ENCODE measurements around the gene TRIM52. TPM values are rescaled to one million over a fixed set of nuclear protein-coding genes. Genes with fewer than 3 reads are reported as not detected.
"Not testable (repeated sequence)": the region's sequence is repeated elsewhere in the genome, so short reads cannot be mapped to it uniquely, and the experiment has no call there.

TRIM52 gene
- total RNA-seq, 1 experiment from 2014 or later = 3.6 TPM

- in situ Hi-C loops (cut with HindIII; ENCODE audit: low sequenced_read_pairs) = no loop called here
- DNase-seq (ENCODE audit: low spot score) = no peak
Observed at GRCh38 chr5:181219262-181220177, 41.4 kb downstream of the TRIM52 start.

- no peak for DNase-seq (ENCODE audit: low spot score)
- in situ Hi-C loops (cut with HindIII; ENCODE audit: low sequenced_read_pairs) = no loop called here
Observed at GRCh38 chr5:181218795-181219124, 42.2 kb downstream of the TRIM52 start.

- in situ Hi-C loops (cut with HindIII; ENCODE audit: low sequenced_read_pairs) = no loop called here
- DNase-seq (ENCODE audit: low spot score) = peak; percentile 71
Observed at GRCh38 chr5:181217803-181218062, 43.2 kb downstream of the TRIM52 start.

- in situ Hi-C loops (cut with HindIII; ENCODE audit: low sequenced_read_pairs) = no loop called here
- DNase-seq (ENCODE audit: low spot score) = peak; percentile 62
Observed at GRCh38 chr5:181217111-181217802, 43.7 kb downstream of the TRIM52 start.

- peak; percentile 51 for DNase-seq (ENCODE audit: low spot score)
- in situ Hi-C loops (cut with HindIII; ENCODE audit: low sequenced_read_pairs) = no loop called here
Observed at GRCh38 chr5:181215997-181216989, 44.6 kb downstream of the TRIM52 start.

- DNase-seq (ENCODE audit: low spot score); in situ Hi-C loops (cut with HindIII; ENCODE audit: low sequenced_read_pairs): not testable (repeated sequence)
Observed at GRCh38 chr5:181214249-181214648, 46.7 kb downstream of the TRIM52 start.

- in situ Hi-C loops (cut with HindIII; ENCODE audit: low sequenced_read_pairs) = no loop called here
Observed at GRCh38 chr5:181212934-181213333, 48.0 kb downstream of the TRIM52 start.

GRCh38 chr5:181212080-181212479 is 48.9 kb downstream of the TRIM52 start:
- in situ Hi-C loops (cut with HindIII; ENCODE audit: low sequenced_read_pairs) = no loop called here
- DNase-seq (ENCODE audit: low spot score) = no peak

More at GRCh38 chr5:181212934-181213333, 48.0 kb downstream of the TRIM52 start:
- no peak for DNase-seq (ENCODE audit: low spot score)

- no peak for DNase-seq (ENCODE audit: low spot score)
- in situ Hi-C loops (cut with HindIII; ENCODE audit: low sequenced_read_pairs) = no loop called here
Observed at GRCh38 chr5:181211208-181211607, 49.7 kb downstream of the TRIM52 start.

- DNase-seq (ENCODE audit: low spot score); in situ Hi-C loops (cut with HindIII; ENCODE audit: low sequenced_read_pairs): not testable (repeated sequence)
Observed at GRCh38 chr5:181210698-181211097, 50.2 kb downstream of the TRIM52 start.

- DNase-seq (ENCODE audit: low spot score); in situ Hi-C loops (cut with HindIII; ENCODE audit: low sequenced_read_pairs): not testable (repeated sequence)
Observed at GRCh38 chr5:181210148-181210547, 50.8 kb downstream of the TRIM52 start.

- in situ Hi-C loops (cut with HindIII; ENCODE audit: low sequenced_read_pairs); DNase-seq (ENCODE audit: low spot score): not testable (repeated sequence)
Observed at GRCh38 chr5:181209006-181209405, 51.9 kb downstream of the TRIM52 start.

GRCh38 chr5:181207960-181208253 is 53.0 kb downstream of the TRIM52 start:
- no peak for DNase-seq (ENCODE audit: low spot score)
- in situ Hi-C loops (cut with HindIII; ENCODE audit: low sequenced_read_pairs) = no loop called here

GRCh38 chr5:181207214-181207959 is 53.6 kb downstream of the TRIM52 start:
- peak; percentile 89 for DNase-seq (ENCODE audit: low spot score)
- in situ Hi-C loops (cut with HindIII; ENCODE audit: low sequenced_read_pairs) = no loop called here

GRCh38 chr5:181205761-181206649 is 54.9 kb downstream of the TRIM52 start:
- DNase-seq (ENCODE audit: low spot score) = peak; percentile 56
- in situ Hi-C loops (cut with HindIII; ENCODE audit: low sequenced_read_pairs) = no loop called here
